Brain microvascular endothelial cell (primary cell): Measurements from ENCODE around the gene RANBP17.

Experiments
- DNase-seq: peaks from one replicate; pipeline ENCODE4 v3.0.0-alpha.2; 2020
- H3K27ac ChIP-seq: fragments of 250-450 bp; sonication (Bioruptor Pico); 2 replicates; pipeline ENCODE4 v1.5.1; 2020; ENCODE audit warnings: mild to moderate bottlenecking, moderate library complexity
- H3K27me3 ChIP-seq: fragments of 250-450 bp; sonication (Bioruptor Pico); replicated peaks from 2 replicates; pipeline ENCODE4 v1.5.1; 2020; ENCODE audit warnings: mild to moderate bottlenecking
- H3K36me3 ChIP-seq: fragments of 250-450 bp; sonication (Bioruptor Pico); replicated peaks from 2 replicates; pipeline ENCODE4 v1.5.1; 2020; ENCODE audit warnings: mild to moderate bottlenecking
- H3K4me3 ChIP-seq: 2 replicates; pipeline ENCODE4 v1.5.1; 2011; ENCODE audit warnings: low read depth, mild to moderate bottlenecking, control low read depth, low read length, moderate library complexity
- CTCF ChIP-seq: IDR thresholded peaks from 2 replicates; pipeline ENCODE4 v1.5.1; 2011; ENCODE audit warnings: low read depth, mild to moderate bottlenecking, moderate library complexity, low read length, control low read depth, inconsistent platforms; ENCODE audit errors: missing control alignments
- in situ Hi-C: cut with HindIII; loops from 2 replicates; pipeline ENCODE4 v1.10.0; 2017; ENCODE audit warnings: low sequenced_read_pairs, low pct_ligation_motif_present

Gene RANBP17

GRCh38 chr5:171116719-171117118 is 254.9 kb downstream of the RANBP17 start:
- Histone ChIP-seq H3K36me3 (no peaks in the 10 kb centered on the region), H3K4me3 (no peak overlapping the region), H3K27ac (no peak overlapping the region), H3K27me3 (no peaks in the 10 kb centered on the region)
- in situ Hi-C loops: no loop called here
- TF ChIP-seq CTCF: no peak
- no peak for DNase-seq

- H3K4me3 ChIP-seq: no peak overlapping the region
- in situ Hi-C loops: no loop called here
- no peak for TF ChIP-seq CTCF
- no peak overlapping the region for H3K27ac ChIP-seq
- no peak for DNase-seq
- H3K27me3 ChIP-seq: no peaks in the 10 kb centered on the region
- H3K36me3 ChIP-seq: no peaks in the 10 kb centered on the region
Measured at GRCh38 chr5:171120986-171121622, 259.3 kb downstream of the RANBP17 start.

DNA sequence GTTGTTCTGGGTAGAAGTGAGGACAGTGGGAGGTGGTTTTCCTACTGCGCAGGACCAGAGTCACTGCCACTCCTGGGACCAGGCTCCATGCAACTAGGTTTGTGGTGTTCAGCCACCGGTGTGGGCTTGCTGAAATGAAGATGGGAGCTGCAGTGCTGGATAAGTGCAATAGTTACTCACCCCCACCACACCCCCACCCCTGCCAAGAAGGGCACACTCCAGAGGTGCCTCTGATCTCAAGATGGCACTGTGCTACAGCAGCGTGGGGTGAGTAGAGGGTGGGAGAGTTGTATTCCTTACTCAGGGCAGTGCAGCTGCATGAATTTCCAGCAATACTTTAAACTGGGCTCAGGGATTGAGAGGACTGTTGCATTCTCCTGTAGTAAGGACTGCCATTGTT is 259.8 kb downstream of the RANBP17 start:
- in situ Hi-C loops: no loop called here
- no peak overlapping the region for H3K4me3 ChIP-seq
- no peak for DNase-seq
- H3K36me3 ChIP-seq: no peaks in the 10 kb centered on the region
- H3K27me3 ChIP-seq: no peaks in the 10 kb centered on the region
- H3K27ac ChIP-seq: no peak overlapping the region
- TF ChIP-seq CTCF: no peak

- H3K27me3 ChIP-seq: no peaks in the 10 kb centered on the region
- DNase-seq: peak; percentile 17
- in situ Hi-C loops: no loop called here
- TF ChIP-seq CTCF: no peak
- no peak overlapping the region for H3K27ac ChIP-seq
- no peak overlapping the region for H3K4me3 ChIP-seq
- no peaks in the 10 kb centered on the region for H3K36me3 ChIP-seq
Measured at GRCh38 chr5:171122372-171122771, 260.6 kb downstream of the RANBP17 start.

DNA sequence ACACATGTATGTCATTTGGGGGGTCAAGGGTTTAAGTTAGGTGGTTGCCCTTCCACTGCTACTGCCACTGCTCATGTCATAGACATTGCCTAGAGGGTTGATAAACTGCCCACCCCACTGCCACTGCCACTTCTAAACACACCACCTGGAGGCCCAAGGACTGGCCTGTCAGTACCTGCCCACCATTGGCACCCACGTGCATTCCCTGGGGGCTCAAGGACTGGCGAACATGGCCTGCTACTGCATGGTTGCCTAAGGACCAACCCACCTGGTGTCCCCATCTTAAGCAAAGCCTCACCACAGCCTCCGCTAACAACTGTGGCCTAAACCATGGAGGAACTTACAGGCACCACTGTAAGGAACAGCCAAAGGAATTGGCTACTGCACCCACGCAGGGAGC is 261.6 kb downstream of the RANBP17 start:
- TF ChIP-seq CTCF: no peak
- Histone ChIP-seq H3K4me3 (no peak overlapping the region), H3K27me3 (no peaks in the 10 kb centered on the region), H3K27ac (no peak overlapping the region), H3K36me3 (no peaks in the 10 kb centered on the region)
- DNase-seq: no peak
- in situ Hi-C loops: no loop called here

- no peak overlapping the region for H3K27ac ChIP-seq
- H3K27me3 ChIP-seq: no peaks in the 10 kb centered on the region
- H3K4me3 ChIP-seq: no peak overlapping the region
- no peaks in the 10 kb centered on the region for H3K36me3 ChIP-seq
- TF ChIP-seq CTCF: no peak
- DNase-seq: no peak
- in situ Hi-C loops: no loop called here
Measured at GRCh38 chr5:171127314-171127713, 265.5 kb downstream of the RANBP17 start.
